ENCODE data around the gene CPSF3.
"Not testable (repeated sequence)": the region's sequence is repeated elsewhere in the genome, so short reads cannot be mapped to it uniquely, and the experiment has no call there.

CPSF3 gene

GRCh38 chr2:9397201-9397600, 26.3 kb upstream of the CPSF3 start:
- DNase-seq, result no peak

- DNase-seq, result not testable (repeated sequence)
These were observed 25.2 kb upstream of the CPSF3 start for GRCh38 chr2:9398251-9398650.

- no peak for DNase-seq
These were observed 24.3 kb upstream of the CPSF3 start for GRCh38 chr2:9398881-9399780.

- no peak for DNase-seq
These were observed 23.0 kb upstream of the CPSF3 start for GRCh38 chr2:9400268-9401058.

- no peak for DNase-seq
These were observed 22.4 kb upstream of the CPSF3 start for GRCh38 chr2:9401059-9401547.

- no peak for DNase-seq
These were observed 21.6 kb upstream of the CPSF3 start for GRCh38 chr2:9401646-9402371.

- DNase-seq, result no peak
These were observed 19.5 kb upstream of the CPSF3 start for GRCh38 chr2:9403924-9404323.

- no peak for DNase-seq
These were observed 19.0 kb upstream of the CPSF3 start for GRCh38 chr2:9404451-9404850.

GRCh38 chr2:9405636-9406035, 17.8 kb upstream of the CPSF3 start:
- DNase-seq, result no peak

- DNase-seq, result no peak
These were observed 16.7 kb upstream of the CPSF3 start for GRCh38 chr2:9406529-9407362.

- DNase-seq, result no peak
These were observed 16.1 kb upstream of the CPSF3 start for GRCh38 chr2:9407363-9407811.

GRCh38 chr2:9408641-9409151, 14.8 kb upstream of the CPSF3 start:
- no peak for DNase-seq

- DNase-seq, result no peak
These were observed 13.3 kb upstream of the CPSF3 start for GRCh38 chr2:9410108-9410507.

- DNase-seq, result no peak
These were observed 10.7 kb upstream of the CPSF3 start for GRCh38 chr2:9412781-9413180.

GRCh38 chr2:9415516-9416169, 7.8 kb upstream of the CPSF3 start:
- no peak for DNase-seq

GRCh38 chr2:9416267-9416961, 7.0 kb upstream of the CPSF3 start:
- DNase-seq, result no peak

GRCh38 chr2:9416962-9417316, 6.5 kb upstream of the CPSF3 start:
- no peak for DNase-seq

GRCh38 chr2:9417725-9418124, 5.7 kb upstream of the CPSF3 start:
- no peak for DNase-seq

- no peak for DNase-seq
These were observed 4.7 kb upstream of the CPSF3 start for GRCh38 chr2:9418746-9419145.

GRCh38 chr2:9419541-9419940, 3.9 kb upstream of the CPSF3 start:
- no peak for DNase-seq

- no peak for DNase-seq
These were observed 3.0 kb upstream of the CPSF3 start for GRCh38 chr2:9420495-9420894.

Data from KG1 (cell line).